SH-SY5Y (cell line): ENCODE results near the gene FLG.

Source experiments
- GATA2 ChIP-seq: IDR thresholded peaks from 2 replicates; pipeline ENCODE4 v1.6.1; 2011; ENCODE audit warnings: mild to moderate bottlenecking, low read depth, low read length
- GATA3 ChIP-seq: IDR thresholded peaks from 2 replicates; pipeline ENCODE4 v1.6.1; 2011; ENCODE audit warnings: low read depth, mild to moderate bottlenecking, low read length, moderate library complexity

DNA sequence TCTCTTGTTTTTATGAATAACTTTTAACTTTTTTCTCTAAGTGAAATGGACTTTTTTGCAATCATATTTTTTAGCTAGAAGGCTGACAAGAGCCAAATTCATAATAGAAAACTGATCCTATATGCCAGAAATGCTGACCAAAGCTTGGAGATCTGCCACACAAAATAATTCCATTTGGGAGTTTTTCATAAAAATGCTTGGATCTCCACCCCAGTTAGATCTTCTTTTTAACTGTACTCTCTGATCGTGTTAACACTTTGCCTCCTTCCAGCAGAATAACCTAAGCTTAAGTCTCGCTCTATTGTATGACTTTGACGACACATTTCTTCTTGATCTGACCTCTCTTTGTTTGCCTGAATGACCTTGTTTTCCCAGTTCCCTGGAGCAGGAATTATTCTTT is 18.0 kb upstream of the FLG start:
- TF ChIP-seq GATA3 (no peak), GATA2 (no peak)
